Endometrium (tissue), 2 donors: ENCODE measurements around the gene PCSK7.
"Not testable (repeated sequence)": the region's sequence is repeated elsewhere in the genome, so short reads cannot be mapped to it uniquely, and the experiment has no call there.

ENCODE experiments used
- FAIRE-seq: peaks from 2 replicates; lab custom pipeline; 2012; peaks lifted over from hg19 to GRCh38; lab: Jason Lieb, UNC
- donor health status: control.
- donor health status: control.

PCSK7 gene

GRCh38 chr11:117231842-117232091 is at the start of gene PCSK7:
Gene PCSK7 (minus strand): TSS chr11:117232073. CDS start chr11:117229844, 2,229 bp downstream.
- FAIRE-seq = no peak

- no peak for FAIRE-seq
These were observed 49.3 kb upstream of the PCSK7 start for GRCh38 chr11:117281159-117281558.

- no peak for FAIRE-seq
These were observed 48.0 kb upstream of the PCSK7 start for GRCh38 chr11:117279711-117280376.

- FAIRE-seq = no peak
These were observed 46.5 kb upstream of the PCSK7 start for GRCh38 chr11:117278347-117278746.

GRCh38 chr11:117273550-117274289 is 41.8 kb upstream of the PCSK7 start:
- FAIRE-seq = no peak

- FAIRE-seq = not testable (repeated sequence)
These were observed 40.3 kb upstream of the PCSK7 start for GRCh38 chr11:117272175-117272574.

- FAIRE-seq = no peak
These were observed 39.3 kb upstream of the PCSK7 start for GRCh38 chr11:117271208-117271607.

GRCh38 chr11:117269856-117270255 is 38.0 kb upstream of the PCSK7 start:
- no peak for FAIRE-seq

GRCh38 chr11:117265745-117266144 is 33.9 kb upstream of the PCSK7 start:
- no peak for FAIRE-seq

GRCh38 chr11:117264624-117265323 is 32.9 kb upstream of the PCSK7 start:
- not testable (repeated sequence) for FAIRE-seq

GRCh38 chr11:117259417-117259816 is 27.5 kb upstream of the PCSK7 start:
- no peak for FAIRE-seq

GRCh38 chr11:117258576-117258975 is 26.7 kb upstream of the PCSK7 start:
- no peak for FAIRE-seq

- no peak for FAIRE-seq
These were observed 24.7 kb upstream of the PCSK7 start for GRCh38 chr11:117256573-117256972.

GRCh38 chr11:117255966-117256365 is 24.1 kb upstream of the PCSK7 start:
- no peak for FAIRE-seq

- FAIRE-seq = no peak
These were observed 19.6 kb upstream of the PCSK7 start for GRCh38 chr11:117251506-117251905.

GRCh38 chr11:117249571-117249970 is 17.7 kb upstream of the PCSK7 start:
- no peak for FAIRE-seq

GRCh38 chr11:117248341-117248740 is 16.5 kb upstream of the PCSK7 start:
- FAIRE-seq = no peak

GRCh38 chr11:117239295-117239694 is 7.4 kb upstream of the PCSK7 start:
- no peak for FAIRE-seq

- no peak for FAIRE-seq
These were observed 6.3 kb upstream of the PCSK7 start for GRCh38 chr11:117238221-117238620.

GRCh38 chr11:117232911-117233409 is 1.1 kb upstream of the PCSK7 start:
- FAIRE-seq = no peak

- FAIRE-seq = no peak
These were observed 412 bp upstream of the PCSK7 start, which contains the start of gene RNF214 for GRCh38 chr11:117232092-117232878. Gene RNF214 (plus strand): TSS chr11:117232671. CDS start chr11:117234273, 1,602 bp downstream.
